Measurements from ENCODE around the gene ORC3. TPM values are rescaled to one million over a fixed set of nuclear protein-coding genes. Genes with fewer than 3 reads are reported as not detected.
"Not testable (repeated sequence)": the region's sequence is repeated elsewhere in the genome, so short reads cannot be mapped to it uniquely, and the experiment has no call there.

ORC3 gene
- total and polyA plus RNA-seq, 4 donors = 6.8 to 22.4 (median 13.9) TPM

DNA sequence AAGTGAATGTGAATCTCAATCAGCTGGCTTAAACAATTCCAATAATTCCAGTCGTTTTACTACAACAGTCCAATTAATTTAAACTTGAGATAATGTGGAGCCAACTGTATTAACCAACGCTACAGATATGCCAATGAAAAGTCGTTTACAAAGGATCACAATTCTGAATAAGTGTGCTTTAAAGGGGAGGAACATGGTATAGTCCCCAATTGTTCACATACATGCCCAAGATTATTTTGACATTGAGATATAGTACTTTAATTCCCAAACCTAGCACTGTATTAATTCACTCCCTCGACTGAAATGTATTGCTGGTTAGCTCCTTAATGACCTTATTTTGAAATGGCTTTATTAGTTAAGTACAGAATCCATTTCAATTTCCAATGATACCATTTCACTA is 109.6 kb downstream of the ORC3 start:
- Histone ChIP-seq H3K27ac (ENCODE audit: low read depth in 1 of 2, low read length in 2 of 2) (no peak overlapping the region), H3K4me3 (ENCODE audit: low read length in 2 of 2) (peak overlapping the region; percentile 71 to 91), H3K27me3 (ENCODE audit: control insufficient read depth in 1 of 2, insufficient read depth in 2 of 2, low read length in 1 of 2) (no peaks in the 10 kb centered on the region), H3K9me3 (ENCODE audit: control insufficient read depth, low read length) (no peaks in the 10 kb centered on the region), H3K4me1 (ENCODE audit: control insufficient read depth in 1 of 2, insufficient read depth in 2 of 2, low read length in 2 of 2) (no peaks in the 10 kb centered on the region), H3K36me3 (ENCODE audit: control insufficient read depth in 1 of 2, insufficient read depth in 2 of 2, low read length in 1 of 2) (no peaks in the 10 kb centered on the region)
- intact Hi-C loops (cut with DNase I) = no loop called here
- DNase-seq (no peak), ATAC-seq (ENCODE audit: low FRiP score) (no peak)
- WGBS, 2 donors = 2% methylated on average over 4 of the region's 4 CpGs

DNA sequence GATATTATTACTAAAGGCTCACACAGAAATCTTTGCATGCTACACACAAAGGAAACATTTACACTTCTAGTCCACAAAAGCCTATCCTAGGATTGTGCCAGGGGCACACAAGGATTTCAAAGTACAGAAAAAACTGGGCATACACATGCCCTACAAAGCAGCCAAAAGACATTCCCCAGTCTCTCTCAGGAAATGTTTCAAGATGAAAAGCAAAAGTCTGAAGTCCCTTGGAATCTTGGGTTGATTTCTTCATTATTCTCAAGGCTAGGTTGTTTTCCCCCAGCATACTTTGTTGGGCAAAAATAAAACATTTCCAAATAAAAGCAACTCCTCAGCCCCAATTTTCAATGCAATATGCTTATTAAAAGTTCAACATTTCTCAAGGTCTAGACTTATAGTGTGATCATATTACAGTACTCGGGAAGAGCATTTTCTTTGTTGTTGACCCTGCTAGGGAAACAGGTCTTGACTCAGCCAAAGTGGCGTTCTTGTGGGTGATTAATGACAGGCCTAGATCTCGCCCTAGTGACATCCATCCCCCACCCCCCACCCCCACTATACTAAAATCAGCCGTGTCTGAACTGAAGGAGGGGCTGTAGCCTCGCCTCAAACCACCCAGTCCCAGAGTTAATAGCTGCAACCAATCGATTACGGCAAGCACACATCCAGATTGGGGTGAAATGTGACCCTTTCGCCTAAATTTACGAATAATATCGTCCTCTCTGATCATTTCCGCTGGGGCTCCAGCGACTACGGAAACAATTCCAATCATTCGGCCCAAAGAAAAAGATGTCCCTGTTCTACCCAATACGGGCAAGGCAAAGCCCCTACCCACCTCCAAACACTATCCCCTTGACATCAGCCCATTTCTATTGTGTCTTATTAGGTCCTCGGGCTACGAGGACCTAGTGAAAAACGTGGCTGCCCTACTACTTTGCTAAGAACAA is 110.7 kb downstream of the ORC3 start:
- no peaks in the 10 kb centered on the region for H3K36me3 ChIP-seq (ENCODE audit: control insufficient read depth in 1 of 2, insufficient read depth in 2 of 2, low read length in 1 of 2)
- 0% methylated on average over 18 of the region's 18 CpGs for WGBS, 2 donors
- H3K27me3 ChIP-seq (ENCODE audit: control insufficient read depth in 1 of 2, insufficient read depth in 2 of 2, low read length in 1 of 2) = no peaks in the 10 kb centered on the region
- intact Hi-C loops (cut with DNase I) = loop anchor here (5.0 to 10.0 kb wide), 3 partner anchors 43 to 116 kb away; partner anchors contain the start of gene RARS2 (in 2 of the 2)
- ATAC-seq (ENCODE audit: low FRiP score) (no peak), DNase-seq (no peak)
- H3K27ac ChIP-seq (ENCODE audit: low read depth in 1 of 2, low read length in 2 of 2) = peak overlapping the region; percentile 50 to 97
- H3K4me1 ChIP-seq (ENCODE audit: control insufficient read depth in 1 of 2, insufficient read depth in 2 of 2, low read length in 2 of 2) = no peaks in the 10 kb centered on the region
- peak overlapping the region; percentile 83 to 91 for H3K4me3 ChIP-seq (ENCODE audit: low read length in 2 of 2)
- H3K9me3 ChIP-seq (ENCODE audit: control insufficient read depth, low read length) = no peaks in the 10 kb centered on the region

DNA sequence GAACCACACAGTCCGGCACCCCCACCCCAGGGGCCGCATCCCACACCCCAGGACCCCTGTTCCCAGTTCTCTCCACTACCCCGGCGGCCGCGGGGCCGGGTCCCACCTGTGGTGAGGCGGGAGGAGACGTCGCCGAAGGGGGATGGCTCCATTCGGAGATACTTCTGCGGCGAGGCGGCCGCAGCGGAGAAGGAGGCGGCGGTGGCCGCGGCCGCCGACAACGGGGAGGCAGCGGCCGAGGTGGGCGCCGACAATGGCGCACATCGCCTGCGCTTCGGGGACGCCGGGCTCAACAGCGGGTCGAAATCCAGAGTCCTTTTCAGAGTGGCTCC is 111.4 kb downstream of the ORC3 start:
- intact Hi-C loops (cut with DNase I) = loop anchor here (5.0 to 10.0 kb wide), 3 partner anchors 44 to 117 kb away; partner anchors contain the start of gene RARS2 (in 2 of the 2)
- no peaks in the 10 kb centered on the region for H3K27me3 ChIP-seq (ENCODE audit: control insufficient read depth in 1 of 2, insufficient read depth in 2 of 2, low read length in 1 of 2)
- WGBS, 2 donors = 0% methylated on average over 36 of the region's 36 CpGs
- DNase-seq = peak; percentile 58 to 79
- no peak for ATAC-seq (ENCODE audit: low FRiP score)
- H3K27ac ChIP-seq (ENCODE audit: low read depth in 1 of 2, low read length in 2 of 2) = peak overlapping the region; percentile 50 to 97
- H3K4me1 ChIP-seq (ENCODE audit: control insufficient read depth in 1 of 2, insufficient read depth in 2 of 2, low read length in 2 of 2) = no peaks in the 10 kb centered on the region
- H3K9me3 ChIP-seq (ENCODE audit: control insufficient read depth, low read length) = no peaks in the 10 kb centered on the region
- H3K4me3 ChIP-seq (ENCODE audit: low read length in 2 of 2) = peak overlapping the region; percentile 83 to 91
- H3K36me3 ChIP-seq (ENCODE audit: control insufficient read depth in 1 of 2, insufficient read depth in 2 of 2, low read length in 1 of 2) = no peaks in the 10 kb centered on the region

DNA sequence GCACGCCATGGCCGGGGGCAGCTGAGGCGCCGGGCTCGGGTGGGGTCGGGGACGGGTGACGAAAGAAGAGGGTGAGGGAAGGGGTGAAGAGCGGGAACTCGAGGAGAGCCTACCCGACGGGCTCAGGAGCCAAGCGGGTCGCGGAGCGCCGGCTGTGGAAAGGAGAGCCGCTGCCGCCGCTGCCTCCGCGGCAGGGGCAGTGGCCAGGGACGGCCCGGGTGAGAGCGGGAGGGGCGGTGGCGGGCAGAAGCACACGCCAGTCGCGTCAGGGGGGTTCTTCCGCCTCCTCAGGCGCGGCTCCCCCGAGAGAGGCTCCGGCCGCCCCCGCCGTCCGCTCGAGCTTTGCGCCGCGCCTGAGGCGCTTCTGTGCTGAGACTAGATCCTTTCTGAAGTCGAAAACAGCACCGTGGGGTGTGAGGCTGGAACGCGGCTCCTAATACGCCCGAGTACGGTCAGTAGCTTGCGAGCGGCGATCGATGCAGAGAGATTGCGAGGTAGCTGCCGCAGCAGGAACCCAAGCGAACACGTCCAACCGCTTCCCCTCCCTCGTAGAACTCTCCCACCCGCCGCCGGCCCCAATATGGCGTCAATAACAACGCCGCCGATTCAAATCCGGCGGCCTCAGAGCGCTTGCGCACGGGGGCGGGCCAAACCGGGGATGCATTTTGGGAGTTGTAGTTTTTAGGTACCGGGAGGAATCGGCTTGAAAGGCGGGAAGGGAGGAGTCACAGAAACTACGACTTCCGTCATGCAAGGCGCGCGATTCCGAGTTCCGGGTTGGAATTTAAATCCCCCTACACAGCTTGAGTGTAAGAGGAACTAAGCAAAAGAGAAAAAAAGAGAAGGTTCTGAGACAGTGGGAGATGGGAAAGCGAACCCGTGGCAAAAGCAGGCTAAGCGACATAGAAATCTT is 112.0 kb downstream of the ORC3 start, which contains the start of gene AKIRIN2:
AKIRIN2 (minus strand) TSS at position 558 of the 913 bp plus-strand sequence; CDS start at position 9, 549 bp downstream.
- H3K27me3 ChIP-seq (ENCODE audit: control insufficient read depth in 1 of 2, insufficient read depth in 2 of 2, low read length in 1 of 2) = no peaks in the 10 kb centered on the region
- no peaks in the 10 kb centered on the region for H3K4me1 ChIP-seq (ENCODE audit: control insufficient read depth in 1 of 2, insufficient read depth in 2 of 2, low read length in 2 of 2)
- ATAC-seq (ENCODE audit: low FRiP score) = peak; percentile 97
- intact Hi-C loops (cut with DNase I) = loop anchor here (2.0 to 10.0 kb wide), 4 partner anchors 45 to 229 kb away; partner anchors contain the start of genes RARS2 (in 2 of the 2) and SLC35A1 (in 1 of the 2)
- H3K4me3 ChIP-seq (ENCODE audit: low read length in 2 of 2) = peak within 1 kb of the TSS; percentile 90 to 91
- H3K36me3 ChIP-seq (ENCODE audit: control insufficient read depth in 1 of 2, insufficient read depth in 2 of 2, low read length in 1 of 2) = no peaks in the 10 kb centered on the region
- peak; percentile 98 for DNase-seq
- H3K9me3 ChIP-seq (ENCODE audit: control insufficient read depth, low read length) = no peaks in the 10 kb centered on the region
- H3K27ac ChIP-seq (ENCODE audit: low read depth in 1 of 2, low read length in 2 of 2) = peak within 1 kb of the TSS; percentile 50 to 97
- 0% methylated on average over 71 to 88 of the region's 88 CpGs for WGBS, 2 donors

DNA sequence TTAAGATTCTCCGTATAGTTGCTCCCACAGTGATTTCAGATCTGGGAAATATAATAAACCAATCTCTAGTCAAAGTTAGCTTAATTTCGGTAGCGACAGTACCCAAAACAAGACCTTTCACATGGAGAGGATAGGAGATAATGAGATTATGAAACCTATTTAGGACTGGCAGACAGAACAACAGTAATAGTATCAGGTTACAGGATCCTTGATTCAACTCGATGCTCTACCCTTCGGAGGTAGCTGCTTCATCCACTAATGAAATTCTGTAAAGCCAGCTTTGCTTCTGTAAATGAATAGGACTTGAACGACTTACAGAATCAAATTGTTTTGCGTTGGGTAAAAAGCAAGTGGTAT is 112.6 kb downstream of the ORC3 start:
- intact Hi-C loops (cut with DNase I) = loop anchor here (2.0 to 10.0 kb wide), 4 partner anchors 45 to 230 kb away; partner anchors contain the start of genes RARS2 (in 2 of the 2) and SLC35A1 (in 1 of the 2)
- no peak for DNase-seq
- H3K36me3 ChIP-seq (ENCODE audit: control insufficient read depth in 1 of 2, insufficient read depth in 2 of 2, low read length in 1 of 2) = no peaks in the 10 kb centered on the region
- peak overlapping the region; percentile 75 to 90 for H3K4me3 ChIP-seq (ENCODE audit: low read length in 2 of 2)
- no peaks in the 10 kb centered on the region for H3K27me3 ChIP-seq (ENCODE audit: control insufficient read depth in 1 of 2, insufficient read depth in 2 of 2, low read length in 1 of 2)
- ATAC-seq (ENCODE audit: low FRiP score) = no peak
- no peaks in the 10 kb centered on the region for H3K4me1 ChIP-seq (ENCODE audit: control insufficient read depth in 1 of 2, insufficient read depth in 2 of 2, low read length in 2 of 2)
- no peaks in the 10 kb centered on the region for H3K9me3 ChIP-seq (ENCODE audit: control insufficient read depth, low read length)
- WGBS, 2 donors = 1% methylated on average over 7 of the region's 7 CpGs
- no peak overlapping the region for H3K27ac ChIP-seq (ENCODE audit: low read depth in 1 of 2, low read length in 2 of 2)

DNA sequence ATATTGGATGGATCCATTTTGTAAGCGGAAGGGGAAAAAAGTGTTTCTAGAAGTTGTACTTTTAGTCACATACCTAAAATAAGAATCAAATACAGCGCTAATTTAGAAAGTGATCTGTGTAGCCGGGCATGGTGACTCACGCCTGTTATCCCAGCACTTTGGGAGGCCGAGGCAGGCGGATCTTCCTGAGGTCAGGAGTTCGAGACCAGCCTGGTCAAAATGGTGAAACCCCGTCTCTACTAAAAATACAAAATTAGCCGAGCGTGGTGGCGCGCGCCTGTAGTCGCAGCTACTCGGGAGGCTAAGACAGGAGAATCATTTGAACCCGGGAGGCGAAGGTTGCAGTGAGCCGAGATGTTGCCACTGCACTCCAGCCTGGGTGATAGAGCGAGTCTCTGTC is 113.1 kb downstream of the ORC3 start:
- not testable (repeated sequence) for H3K9me3 ChIP-seq (ENCODE audit: control insufficient read depth, low read length); ATAC-seq (ENCODE audit: low FRiP score); H3K36me3 ChIP-seq (ENCODE audit: control insufficient read depth in 1 of 2, insufficient read depth in 2 of 2, low read length in 1 of 2); H3K27ac ChIP-seq (ENCODE audit: low read depth in 1 of 2, low read length in 2 of 2); H3K27me3 ChIP-seq (ENCODE audit: control insufficient read depth in 1 of 2, insufficient read depth in 2 of 2, low read length in 1 of 2); H3K4me1 ChIP-seq (ENCODE audit: control insufficient read depth in 1 of 2, insufficient read depth in 2 of 2, low read length in 2 of 2); DNase-seq
- peak overlapping the region in 1 of 2 donors; percentile 90 for H3K4me3 ChIP-seq (ENCODE audit: low read length in 2 of 2)
- 76 to 81% methylated on average over 19 of the region's 19 CpGs for WGBS, 2 donors
- intact Hi-C loops (cut with DNase I) = loop anchor here (2.0 to 10.0 kb wide), 4 partner anchors 46 to 230 kb away; partner anchors contain the start of genes RARS2 (in 2 of the 2) and SLC35A1 (in 1 of the 2)

DNA sequence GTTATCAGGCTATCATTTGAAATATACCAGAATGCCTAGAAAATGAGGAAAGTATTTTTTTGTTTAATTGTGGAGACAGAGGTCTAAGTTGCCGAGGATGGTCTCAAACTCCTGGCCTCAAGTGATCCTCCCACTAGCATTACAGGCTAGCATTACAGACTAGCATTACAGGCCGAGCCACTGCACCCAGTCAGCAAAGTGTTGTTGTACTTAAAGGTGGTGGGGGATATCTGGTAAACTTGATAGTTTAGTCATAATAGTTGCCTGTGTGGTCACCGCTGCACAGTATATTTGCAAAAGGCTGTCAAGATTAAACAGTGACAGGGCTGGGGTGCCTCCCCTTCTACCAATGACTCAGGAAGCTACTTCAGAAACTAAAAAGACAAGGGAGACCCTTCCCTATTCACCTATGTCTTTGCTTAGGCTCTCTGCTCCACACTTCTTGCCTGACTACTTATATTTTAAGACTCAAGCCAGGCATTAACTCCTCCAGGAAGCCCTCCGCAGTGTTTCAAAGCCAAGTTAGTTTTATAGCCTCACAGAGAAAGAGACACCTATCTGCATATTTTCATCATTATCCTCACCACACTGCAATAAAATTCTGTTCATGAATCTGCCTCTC is 115.2 kb downstream of the ORC3 start:
- WGBS, 2 donors = 85 to 91% methylated on average over 4 of the region's 4 CpGs
- no peak overlapping the region for H3K4me3 ChIP-seq (ENCODE audit: low read length in 2 of 2)
- intact Hi-C loops (cut with DNase I) = loop anchor here in 1 of 2 donors (10.0 kb wide), 1 partner anchor 120 kb away; the partner anchor contains the start of gene RARS2

More for the DNA sequence above, 115.2 kb downstream of the ORC3 start:
- DNase-seq (no peak), ATAC-seq (ENCODE audit: low FRiP score) (no peak)
- Histone ChIP-seq H3K9me3 (ENCODE audit: control insufficient read depth, low read length) (no peaks in the 10 kb centered on the region), H3K36me3 (ENCODE audit: control insufficient read depth in 1 of 2, insufficient read depth in 2 of 2, low read length in 1 of 2) (no peaks in the 10 kb centered on the region), H3K4me1 (ENCODE audit: control insufficient read depth in 1 of 2, insufficient read depth in 2 of 2, low read length in 2 of 2) (no peaks in the 10 kb centered on the region), H3K27ac (ENCODE audit: low read depth in 1 of 2, low read length in 2 of 2) (no peak overlapping the region), H3K27me3 (ENCODE audit: control insufficient read depth in 1 of 2, insufficient read depth in 2 of 2, low read length in 1 of 2) (no peaks in the 10 kb centered on the region)

All from aorta (tissue), 5 donors.